Subcutaneous abdominal adipose tissue (tissue), 5 donors: ENCODE data around the gene NUDT12.

Source experiments
- H3K27ac ChIP-seq: one replicate; pipeline ENCODE4 v1.7.0; 2013; ENCODE audit warnings: low read depth, mild to moderate bottlenecking, inconsistent platforms, low read length, moderate library complexity
- H3K27me3 ChIP-seq, 5 donors: one replicate each; pipeline ENCODE4 v1.7.0; 2013; ENCODE audit warnings: low read length in 5 of 5, inconsistent platforms in 1 of 5; ENCODE audit not compliant: control insufficient read depth in 5 of 5, insufficient read depth in 4 of 5
- H3K36me3 ChIP-seq, 5 donors: one replicate each; pipeline ENCODE4 v1.7.0; 2013; ENCODE audit warnings: low read length in 5 of 5; ENCODE audit not compliant: control insufficient read depth in 5 of 5, insufficient read depth in 5 of 5
- H3K4me1 ChIP-seq, 5 donors: one replicate each; pipeline ENCODE4 v1.7.0; 2013; ENCODE audit warnings: low read length in 5 of 5, mild to moderate bottlenecking in 3 of 5, moderate library complexity in 1 of 5; ENCODE audit not compliant: control insufficient read depth in 5 of 5, insufficient read depth in 5 of 5
- H3K4me3 ChIP-seq, 5 donors: one replicate each; pipeline ENCODE4 v1.7.0; 2013; ENCODE audit warnings: low read length in 5 of 5, low read depth in 1 of 5
- H3K9ac ChIP-seq, 5 donors: one replicate each; pipeline ENCODE4 v1.7.0; 2013; ENCODE audit warnings: low read length in 5 of 5, mild to moderate bottlenecking in 4 of 5, moderate library complexity in 3 of 5
- H3K9me3 ChIP-seq, 5 donors: one replicate each; pipeline ENCODE4 v1.7.0; 2013; ENCODE audit warnings: low read length in 5 of 5; ENCODE audit not compliant: control insufficient read depth in 5 of 5
- donor health status: healthy.
- donor health status: healthy.
- donor health status: healthy.
- donor health status: healthy.
- donor health status: healthy.

The NUDT12 gene

GRCh38 chr5:103542441-103542840 is 20.1 kb downstream of the NUDT12 start:
- H3K9ac ChIP-seq: no peak overlapping the region
- H3K9me3 ChIP-seq: no peaks in the 10 kb centered on the region
- H3K27me3 ChIP-seq: no peaks in the 10 kb centered on the region
- no peaks in the 10 kb centered on the region for H3K36me3 ChIP-seq
- H3K4me3 ChIP-seq: no peak overlapping the region
- H3K27ac ChIP-seq: no peak overlapping the region
- no peaks in the 10 kb centered on the region for H3K4me1 ChIP-seq

- no peak overlapping the region for H3K4me3 ChIP-seq
- H3K9ac ChIP-seq: no peak overlapping the region
- H3K36me3 ChIP-seq: no peaks in the 10 kb centered on the region
- H3K27ac ChIP-seq: no peak overlapping the region
- no peaks in the 10 kb centered on the region for H3K4me1 ChIP-seq
- no peaks in the 10 kb centered on the region for H3K27me3 ChIP-seq
- no peaks in the 10 kb centered on the region for H3K9me3 ChIP-seq
These were observed 21.0 kb downstream of the NUDT12 start for GRCh38 chr5:103541569-103541968.

- no peaks in the 10 kb centered on the region for H3K4me1 ChIP-seq
- no peak overlapping the region for H3K4me3 ChIP-seq
- no peak overlapping the region for H3K27ac ChIP-seq
- H3K36me3 ChIP-seq: no peaks in the 10 kb centered on the region
- no peak overlapping the region for H3K9ac ChIP-seq
- H3K9me3 ChIP-seq: no peaks in the 10 kb centered on the region
- H3K27me3 ChIP-seq: no peaks in the 10 kb centered on the region
These were observed 21.5 kb downstream of the NUDT12 start for GRCh38 chr5:103541114-103541513.

GRCh38 chr5:103539376-103540330 is 22.9 kb downstream of the NUDT12 start:
- Histone ChIP-seq H3K36me3 (no peaks in the 10 kb centered on the region), H3K4me3 (no peak overlapping the region), H3K27ac (no peak overlapping the region), H3K9ac (no peak overlapping the region), H3K4me1 (no peaks in the 10 kb centered on the region), H3K27me3 (peaks cover 0 to 3% (median 0%) of the 10 kb centered on the region in 5 donors), H3K9me3 (no peaks in the 10 kb centered on the region)

- Histone ChIP-seq H3K4me3 (no peak overlapping the region), H3K27ac (no peak overlapping the region), H3K4me1 (no peaks in the 10 kb centered on the region), H3K9ac (no peak overlapping the region), H3K36me3 (no peaks in the 10 kb centered on the region), H3K9me3 (no peaks in the 10 kb centered on the region), H3K27me3 (peaks cover 0 to 3% (median 0%) of the 10 kb centered on the region in 5 donors)
These were observed 30.4 kb downstream of the NUDT12 start for GRCh38 chr5:103532086-103532734.

- Histone ChIP-seq H3K27me3 (no peaks in the 10 kb centered on the region), H3K36me3 (no peaks in the 10 kb centered on the region), H3K4me3 (no peak overlapping the region), H3K9me3 (no peaks in the 10 kb centered on the region), H3K9ac (no peak overlapping the region), H3K4me1 (peaks cover 0 to 14% (median 0%) of the 10 kb centered on the region in 5 donors), H3K27ac (no peak overlapping the region)
These were observed 36.2 kb downstream of the NUDT12 start for GRCh38 chr5:103526164-103526915.

- Histone ChIP-seq H3K4me1 (peaks cover 0 to 14% (median 0%) of the 10 kb centered on the region in 5 donors), H3K9ac (no peak overlapping the region), H3K27me3 (no peaks in the 10 kb centered on the region), H3K4me3 (no peak overlapping the region), H3K36me3 (no peaks in the 10 kb centered on the region), H3K9me3 (no peaks in the 10 kb centered on the region), H3K27ac (no peak overlapping the region)
These were observed 37.2 kb downstream of the NUDT12 start for GRCh38 chr5:103525361-103525760.

- no peaks in the 10 kb centered on the region for H3K27me3 ChIP-seq
- no peak overlapping the region for H3K9ac ChIP-seq
- peaks cover 0 to 14% (median 0%) of the 10 kb centered on the region in 5 donors for H3K4me1 ChIP-seq
- H3K36me3 ChIP-seq: no peaks in the 10 kb centered on the region
- H3K9me3 ChIP-seq: no peaks in the 10 kb centered on the region
- no peak overlapping the region for H3K4me3 ChIP-seq
- H3K27ac ChIP-seq: no peak overlapping the region
These were observed 39.3 kb downstream of the NUDT12 start for GRCh38 chr5:103523319-103523718.

GRCh38 chr5:103522586-103522985 is 40.0 kb downstream of the NUDT12 start:
- peaks cover 0 to 14% (median 0%) of the 10 kb centered on the region in 5 donors for H3K4me1 ChIP-seq
- H3K9me3 ChIP-seq: no peaks in the 10 kb centered on the region
- H3K27ac ChIP-seq: no peak overlapping the region
- H3K36me3 ChIP-seq: no peaks in the 10 kb centered on the region
- no peaks in the 10 kb centered on the region for H3K27me3 ChIP-seq
- H3K4me3 ChIP-seq: no peak overlapping the region
- H3K9ac ChIP-seq: no peak overlapping the region
